GM18520 (cell line): Measurements from ENCODE around the gene EID2B.

Source experiments
- ATAC-seq: cut with Tn5 transposase; IDR thresholded peaks from one replicate; pipeline ENCODE4 v1.9.1; 2021; ENCODE audit not compliant: unreplicated experiment

The EID2B gene

GRCh38 chr19:39532233-39533002 is at the start of gene EID2B:
TSS of gene EID2B (minus strand) at chr19:39532852. CDS start at chr19:39532802, 50 bp downstream.
- ATAC-seq: peak; percentile 91

- no peak for ATAC-seq
Observed at GRCh38 chr19:39582442-39582841, 49.8 kb upstream of the EID2B start.

- ATAC-seq: no peak
Observed at GRCh38 chr19:39568604-39569003, 36.0 kb upstream of the EID2B start.

- ATAC-seq: no peak
Observed at GRCh38 chr19:39566064-39566463, 33.4 kb upstream of the EID2B start.

GRCh38 chr19:39563408-39563807 is 30.8 kb upstream of the EID2B start:
- no peak for ATAC-seq

GRCh38 chr19:39558624-39559117 is 26.0 kb upstream of the EID2B start:
- no peak for ATAC-seq

- no peak for ATAC-seq
Observed at GRCh38 chr19:39557811-39558623, 25.4 kb upstream of the EID2B start.

GRCh38 chr19:39555883-39556282 is 23.2 kb upstream of the EID2B start:
- ATAC-seq: no peak

GRCh38 chr19:39554701-39555311 is 22.2 kb upstream of the EID2B start:
- ATAC-seq: no peak

- ATAC-seq: no peak
Observed at GRCh38 chr19:39553082-39553652, 20.5 kb upstream of the EID2B start.

GRCh38 chr19:39550197-39550596 is 17.5 kb upstream of the EID2B start:
- no peak for ATAC-seq

GRCh38 chr19:39546599-39546998 is 13.9 kb upstream of the EID2B start:
- no peak for ATAC-seq

GRCh38 chr19:39544911-39545310 is 12.3 kb upstream of the EID2B start:
- ATAC-seq: no peak

GRCh38 chr19:39544226-39544903 is 11.7 kb upstream of the EID2B start:
- ATAC-seq: no peak

GRCh38 chr19:39543477-39543857 is 10.8 kb upstream of the EID2B start:
- no peak for ATAC-seq

- no peak for ATAC-seq
Observed at GRCh38 chr19:39542206-39542605, 9.6 kb upstream of the EID2B start.

- no peak for ATAC-seq
Observed at GRCh38 chr19:39540333-39540673, 7.7 kb upstream of the EID2B start.

GRCh38 chr19:39539518-39540332 is 7.1 kb upstream of the EID2B start, which contains the start of gene EID2:
TSS of gene EID2 (minus strand) at chr19:39540161. CDS start at chr19:39540079, 82 bp downstream.
- peak; percentile 77 for ATAC-seq

- ATAC-seq: no peak
Observed at GRCh38 chr19:39539165-39539517, 6.5 kb upstream of the EID2B start.

- no peak for ATAC-seq
Observed at GRCh38 chr19:39533791-39534190, 1.1 kb upstream of the EID2B start.
